ENCODE measurements around the gene ANGPT4.
A peak's percentile ranks its signal among the peaks of the same experiment; 100 is the strongest.
"Not testable (repeated sequence)": the region's sequence is repeated elsewhere in the genome, so short reads cannot be mapped to it uniquely, and the experiment has no call there.

ANGPT4 gene

GRCh38 chr20:833121-833449 is 83.0 kb downstream of the ANGPT4 start:
- H3K4me3 ChIP-seq (ENCODE audit: control insufficient read depth, low read depth, low read length), result peak overlapping the region; percentile 84
- TF ChIP-seq CTCF (IDR thresholded peaks at IDR 0.05; ENCODE audit: control insufficient read depth, insufficient read depth, low read depth, low read length, missing control alignments), result no peak
- DNase-seq (ENCODE audit: low read depth), result no peak

GRCh38 chr20:831956-832355 is 84.2 kb downstream of the ANGPT4 start:
- no peak overlapping the region for H3K4me3 ChIP-seq (ENCODE audit: control insufficient read depth, low read depth, low read length)
- TF ChIP-seq CTCF (IDR thresholded peaks at IDR 0.05; ENCODE audit: control insufficient read depth, insufficient read depth, low read depth, low read length, missing control alignments), result no peak
- DNase-seq (ENCODE audit: low read depth), result no peak

GRCh38 chr20:831251-831650 is 84.9 kb downstream of the ANGPT4 start:
- no peak for DNase-seq (ENCODE audit: low read depth)
- TF ChIP-seq CTCF (IDR thresholded peaks at IDR 0.05; ENCODE audit: control insufficient read depth, insufficient read depth, low read depth, low read length, missing control alignments), result no peak
- no peak overlapping the region for H3K4me3 ChIP-seq (ENCODE audit: control insufficient read depth, low read depth, low read length)

GRCh38 chr20:830011-830521 is 86.1 kb downstream of the ANGPT4 start:
- no peak overlapping the region for H3K4me3 ChIP-seq (ENCODE audit: control insufficient read depth, low read depth, low read length)
- peak; percentile 84 for DNase-seq (ENCODE audit: low read depth)
- TF ChIP-seq CTCF (IDR thresholded peaks at IDR 0.05; ENCODE audit: control insufficient read depth, insufficient read depth, low read depth, low read length, missing control alignments), result no peak

- no peak overlapping the region for H3K4me3 ChIP-seq (ENCODE audit: control insufficient read depth, low read depth, low read length)
- no peak for TF ChIP-seq CTCF (IDR thresholded peaks at IDR 0.05; ENCODE audit: control insufficient read depth, insufficient read depth, low read depth, low read length, missing control alignments)
- DNase-seq (ENCODE audit: low read depth), result no peak
These were observed 86.6 kb downstream of the ANGPT4 start for GRCh38 chr20:829551-829950.

- H3K4me3 ChIP-seq (ENCODE audit: control insufficient read depth, low read depth, low read length), result no peak overlapping the region
- no peak for DNase-seq (ENCODE audit: low read depth)
- TF ChIP-seq CTCF (IDR thresholded peaks at IDR 0.05; ENCODE audit: control insufficient read depth, insufficient read depth, low read depth, low read length, missing control alignments), result no peak
These were observed 87.1 kb downstream of the ANGPT4 start for GRCh38 chr20:828987-829386.

GRCh38 chr20:827981-828380 is 88.2 kb downstream of the ANGPT4 start:
- not testable (repeated sequence) for DNase-seq (ENCODE audit: low read depth)

More at GRCh38 chr20:827981-828380, 88.2 kb downstream of the ANGPT4 start:
- H3K4me3 ChIP-seq (ENCODE audit: control insufficient read depth, low read depth, low read length), result not testable (repeated sequence)

All from AG09309 (cell line).